ENCODE data around the gene MYH10. TPM values are rescaled to one million over a fixed set of nuclear protein-coding genes. Genes with fewer than 3 reads are reported as not detected.

The MYH10 gene
- total RNA-seq, 1 experiment from 2014 or later = 251 TPM

GRCh38 chr17:8459107-8459506 is 171.4 kb downstream of the MYH10 start:
- H3K9me3 Mint-ChIP-seq = no peaks in the 10 kb centered on the region
- no peaks in the 10 kb centered on the region for H3K4me1 ChIP-seq (ENCODE audit: insufficient read depth, low read length)
- H3K27me3 Mint-ChIP-seq (ENCODE audit: low read depth) = no peaks in the 10 kb centered on the region

More at GRCh38 chr17:8459107-8459506, 171.4 kb downstream of the MYH10 start:
- Histone ChIP-seq H2AK5ac (ENCODE audit: insufficient read length, low read length) (no peak overlapping the region), H3K23ac (ENCODE audit: insufficient read length, low read depth, low read length) (no peak overlapping the region), H3K9ac (ENCODE audit: extremely low read depth, insufficient read length, low read length) (no peak overlapping the region), H3K14ac (ENCODE audit: insufficient read depth, low read length) (no peak overlapping the region), H3T11ph (ENCODE audit: low read length) (no peak overlapping the region), H2BK5ac (ENCODE audit: insufficient read length, low read length) (no peak overlapping the region), H4K5ac (ENCODE audit: insufficient read length, low read depth, low read length) (no peak overlapping the region), H3K4me2 (ENCODE audit: insufficient read depth, insufficient read length, low read length) (no peak overlapping the region), H3K9me3 (ENCODE audit: control insufficient read depth, low read depth, low read length) (no peaks in the 10 kb centered on the region), H3K79me2 (ENCODE audit: insufficient read depth, low read length) (no peaks in the 10 kb centered on the region), H3K27me3 (ENCODE audit: insufficient read depth, low read length) (no peaks in the 10 kb centered on the region), H4K91ac (ENCODE audit: insufficient read length, low read depth, low read length) (no peak overlapping the region), H3K4ac (ENCODE audit: low read depth, low read length) (no peak overlapping the region), H4K8ac (replicated peaks; ENCODE audit: insufficient read length, low read depth, low read length) (no peak overlapping the region), H2BK20ac (ENCODE audit: low read depth, low read length, poor library complexity, severe bottlenecking) (no peak overlapping the region), H3K27ac (ENCODE audit: insufficient read length, low read depth, low read length) (no peak overlapping the region), H3K56ac (ENCODE audit: insufficient read length, low read depth, low read length) (no peak overlapping the region), H3K23me2 (ENCODE audit: insufficient read length, low read depth, low read length, poor library complexity, severe bottlenecking) (no peaks in the 10 kb centered on the region), H2AFZ (ENCODE audit: low read length) (no peak overlapping the region), H4K20me1 (ENCODE audit: control insufficient read depth, insufficient read depth, insufficient read length) (no peaks in the 10 kb centered on the region), H3K18ac (ENCODE audit: insufficient read length, low read depth, low read length) (no peak overlapping the region), H2BK12ac (ENCODE audit: insufficient read length, low read depth, low read length) (no peak overlapping the region), H3K79me1 (ENCODE audit: insufficient read depth, low read depth, low read length, poor library complexity, severe bottlenecking) (no peaks in the 10 kb centered on the region), H2BK120ac (ENCODE audit: low read depth, low read length, poor library complexity, severe bottlenecking) (no peak overlapping the region), H2BK15ac (ENCODE audit: low read depth, low read length) (no peak overlapping the region)
- H3K4me3 Mint-ChIP-seq = no peak overlapping the region
- no CpG with 5 or more reads among the region's 4 CpGs for WGBS (ENCODE audit: extremely low coverage, insufficient read length, low lambda C conversion rate)
- H3K4me1 Mint-ChIP-seq = no peaks in the 10 kb centered on the region
- DNase-seq = no peak
- TF ChIP-seq CTCF (conservative IDR thresholded peaks at IDR 0.05) = no peak
- H3K36me3 Mint-ChIP-seq (ENCODE audit: insufficient read depth in 1 of 3, low read depth in 3 of 3) = peaks cover 7 to 66% (median 42%) of the 10 kb centered on the region in 3 experiments; a peak in 6 of 7 replicates
- peak overlapping the region in 1 of 3 experiments; percentile 40; a peak in 1 of 7 replicates for H3K27ac Mint-ChIP-seq
